Stomach (tissue), 4 donors: ENCODE measurements around the gene UST.

Experiments
- CTCF ChIP-seq, 7 experiments: fragments of 450-650 bp in 4 of 7; fragments of 200-600 bp in 3 of 7; sonication (generic) in 3 of 7; IDR thresholded peaks; one replicate each; pipeline ENCODE4 v1.5.1; 2016 to 2019; ENCODE audit warnings: antibody characterized with exemption in 7 of 7, control low read depth in 2 of 7, mild to moderate bottlenecking in 1 of 7
- POLR2A ChIP-seq, 4 donors: fragments of 450-650 bp; IDR thresholded peaks; one replicate each; pipeline ENCODE4 v1.6.1; 2016; ENCODE audit warnings: antibody characterized with exemption in 4 of 4, control low read depth in 2 of 4, mild to moderate bottlenecking in 1 of 4, moderate library complexity in 1 of 4
- POLR2AphosphoS5 ChIP-seq, 3 donors: sonication (generic); formaldehyde crosslinking; IDR thresholded peaks; one replicate each; pipeline ENCODE4 v1.6.1; 2016; ENCODE audit warnings: antibody characterized with exemption in 3 of 3

- TF ChIP-seq CTCF (IDR thresholded peaks at IDR 0.05) (no peak), POLR2A (IDR thresholded peaks at IDR 0.05) (no peak), POLR2AphosphoS5 (IDR thresholded peaks at IDR 0.05) (no peak)
These were observed 127.0 kb downstream of the UST start for GRCh38 chr6:148873868-148874267.
